Activated CD8-positive, alpha-beta memory T cell treated with anti-CD3 and anti-CD28 coated beads, Interleukin-2, amount 50 U/mL, for 1 hour (primary cell): ENCODE measurements around the gene SELE.
"Not testable (repeated sequence)": the region's sequence is repeated elsewhere in the genome, so short reads cannot be mapped to it uniquely, and the experiment has no call there.

Experiments
- DNase-seq: peaks from one replicate; pipeline ENCODE4 v3.0.0-alpha.2; 2020; ENCODE audit errors: extremely low read depth

SELE gene

GRCh38 chr1:169683661-169684060 lies 50.2 kb downstream of the SELE start:
- no peak for DNase-seq

GRCh38 chr1:169683168-169683567 lies 50.7 kb downstream of the SELE start:
- not testable (repeated sequence) for DNase-seq

GRCh38 chr1:169682071-169682470 lies 51.8 kb downstream of the SELE start:
- DNase-seq, result no peak

- DNase-seq, result no peak
Observed at GRCh38 chr1:169681140-169681539, 52.7 kb downstream of the SELE start.

GRCh38 chr1:169680377-169681019 lies 53.4 kb downstream of the SELE start:
- DNase-seq, result no peak

- DNase-seq, result no peak
Observed at GRCh38 chr1:169679692-169680091, 54.2 kb downstream of the SELE start.

GRCh38 chr1:169676001-169676400 lies 57.9 kb downstream of the SELE start:
- no peak for DNase-seq
